A549 (cell line): ENCODE results near the gene MAML3. TPM values are rescaled to one million over a fixed set of nuclear protein-coding genes. Genes with fewer than 3 reads are reported as not detected.

Source experiments
- ATAC-seq, 2 experiments: fragments of 200-7000 bp in 1 of 2; fragments of >200 bp in 1 of 2; cut with Nextera tagmentation in 1 of 2; cut with Tn5 transposase in 1 of 2; 3 replicates each; pipeline versions ENCODE4 v1.8.0 to v1.9.1; 2018 to 2020; ENCODE audit warnings: mild to moderate bottlenecking in 1 of 2, moderate library complexity in 1 of 2
- CTCF ChIA-PET: fragments of 300-600 bp; sonication (Branson Sonifier 250); formaldehyde crosslinking; extraction: SDS; loops from one replicate; lab custom pipeline; 2021; ENCODE audit warnings: antibody characterized with exemption, inconsistent platforms; lab: Yijun Ruan, JAX
- POLR2A ChIA-PET: fragments of 350-600 bp; formaldehyde crosslinking; extraction: SDS; loops from one replicate; lab custom pipeline; 2021; ENCODE audit warnings: antibody characterized with exemption, inconsistent platforms; lab: Yijun Ruan, JAX
- DNase-seq, 2 experiments: peaks; one replicate each; pipeline versions ENCODE4 v3.0.0 to v3.0.0-alpha.2; 2011 to 2016; ENCODE audit warnings: low read depth in 1 of 2, low spot score in 1 of 2
- FAIRE-seq: peaks from 2 replicates; lab custom pipeline; 2011; peaks lifted over from hg19 to GRCh38; lab: Jason Lieb, UNC
- H3K27ac ChIP-seq, 2 experiments: fragments of >200 bp; sonication (Bioruptor Twin); formaldehyde crosslinking; 3 replicates each; pipeline ENCODE4 v1.5.1; 2016 to 2017
- H3K4me1 ChIP-seq: fragments of >200 bp; sonication (Bioruptor Twin); formaldehyde crosslinking; 3 replicates; pipeline ENCODE4 v1.6.1; 2016
- H3K4me2 ChIP-seq: fragments of >200 bp; sonication (Bioruptor Twin); formaldehyde crosslinking; 3 replicates; pipeline ENCODE4 v1.6.1; 2016
- H3K4me3 ChIP-seq: fragments of >200 bp; sonication (Bioruptor Twin); formaldehyde crosslinking; 3 replicates; pipeline ENCODE4 v1.5.1; 2016
- H3K9me3 ChIP-seq: fragments of >200 bp; sonication (Bioruptor Twin); formaldehyde crosslinking; 3 replicates; pipeline ENCODE4 v1.6.1; 2016
- BHLHE40 ChIP-seq: IDR thresholded peaks from 2 replicates; pipeline ENCODE4 v1.6.1; 2012; ENCODE audit warnings: low read depth, low read length, inconsistent platforms
- EP300 ChIP-seq, 2 experiments: fragments of >200 bp; sonication (Bioruptor Twin); formaldehyde crosslinking; IDR thresholded peaks; 2 replicates in 1 of 2; 3 replicates in 1 of 2; pipeline ENCODE4 v1.6.1; 2016 to 2017
- FOSB ChIP-seq: fragments of 250-450 bp; sonication (Bioruptor Pico); IDR thresholded peaks from 2 replicates; pipeline ENCODE4 v1.5.0; 2020; ENCODE audit warnings: mild to moderate bottlenecking, moderate library complexity
- FOSL2 ChIP-seq, 2 experiments: fragments of 450-650 bp in 1 of 2; fragments of >200 bp in 1 of 2; sonication (Bioruptor Twin) in 1 of 2; formaldehyde crosslinking; IDR thresholded peaks; 2 replicates each; pipeline versions ENCODE4 v1.5.0 to v1.6.1; 2016 to 2020; ENCODE audit warnings: mild to moderate bottlenecking in 1 of 2, moderate library complexity in 1 of 2
- HEYL ChIP-seq: fragments of 250-450 bp; sonication (Bioruptor Pico); IDR thresholded peaks from 2 replicates; pipeline ENCODE4 v1.8.0; 2021; ENCODE audit warnings: mild to moderate bottlenecking, moderate library complexity
- HOXA7 ChIP-seq: fragments of 250-450 bp; sonication (Bioruptor Pico); IDR thresholded peaks from 2 replicates; pipeline ENCODE4 v1.5.0; 2020; ENCODE audit warnings: mild to moderate bottlenecking, moderate library complexity
- HOXB5 ChIP-seq: fragments of 250-450 bp; sonication (Bioruptor Pico); IDR thresholded peaks from 2 replicates; pipeline ENCODE4 v1.5.0; 2020; ENCODE audit warnings: mild to moderate bottlenecking, moderate library complexity
- JUNB ChIP-seq: fragments of >200 bp; sonication (Bioruptor Twin); formaldehyde crosslinking; IDR thresholded peaks from 2 replicates; pipeline ENCODE4 v1.6.1; 2016
- KDM1A ChIP-seq: fragments of 200-600 bp; sonication (generic); IDR thresholded peaks from 2 replicates; pipeline ENCODE4 v1.6.1; 2016; ENCODE audit warnings: low read depth, mild to moderate bottlenecking
- KDM5A ChIP-seq: fragments of 200-600 bp; sonication (generic); IDR thresholded peaks from 2 replicates; pipeline ENCODE4 v1.6.1; 2016; ENCODE audit warnings: antibody characterized with exemption, mild to moderate bottlenecking
- NR3C1 ChIP-seq: fragments of >200 bp; sonication (Bioruptor Twin); formaldehyde crosslinking; IDR thresholded peaks from 3 replicates; pipeline ENCODE4 v1.6.1; 2017
- POLR2A ChIP-seq: IDR thresholded peaks from 2 replicates; pipeline ENCODE4 v1.6.1; 2012; ENCODE audit warnings: mild to moderate bottlenecking, low read length
- POLR2AphosphoS2 ChIP-seq: conservative IDR thresholded peaks from 2 replicates; pipeline ENCODE4 v1.6.1; 2012; ENCODE audit warnings: low read length, improper control_type of control experiment, inconsistent platforms
- RFX5 ChIP-seq: fragments of 450-650 bp; IDR thresholded peaks from 2 replicates; pipeline ENCODE4 v1.7.1; 2014; ENCODE audit warnings: antibody characterized with exemption, mild to moderate bottlenecking, moderate library complexity
- TFCP2L1 ChIP-seq: fragments of 250-450 bp; sonication (Bioruptor Pico); IDR thresholded peaks from 2 replicates; pipeline ENCODE4 v1.5.0; 2021; ENCODE audit warnings: mild to moderate bottlenecking
- ZC3H11A ChIP-seq: fragments of 450-650 bp; IDR thresholded peaks from 2 replicates; pipeline ENCODE4 v1.6.1; 2014; ENCODE audit warnings: antibody characterized with exemption, mild to moderate bottlenecking
- ZSCAN20 ChIP-seq: fragments of 250-450 bp; sonication (Bioruptor Pico); IDR thresholded peaks from 2 replicates; pipeline ENCODE4 v1.8.0; 2022; ENCODE audit warnings: mild to moderate bottlenecking, moderate library complexity
- WGBS: methylation state at CpG from one replicate; pipeline ENCODE4 v1.1.6; 2017; ENCODE audit errors: missing lambda C conversion rate; 5-methylcytosine and 5-hydroxymethylcytosine counted together
- polyA plus RNA-seq, 4 experiments: library from polyadenylated mRNA; depleted of rRNA in 3 of 4; stranded (reverse); fragments of >200 nt; fragmentation: RNase III in 1 of 4; extraction: RNeasy Plus Mini Kit Qiagen cat#74134 plus additional on column Dnase treatment in 1 of 4; gene quantifications; 2 replicates in 3 of 4; 3 replicates in 1 of 4; pipeline ENCODE4 v1.2.3, GENCODE V29; 2011 to 2017
- TF ChIP-seq, protein P1 (sequence below): IDR thresholded peaks from 2 replicates; pipeline ENCODE4 v1.6.1; 2012
- TF ChIP-seq, protein P2 (sequence below): fragments of 250-450 bp; sonication (Bioruptor Pico); IDR thresholded peaks from 2 replicates; pipeline ENCODE4 v1.5.0; 2020; ENCODE audit warnings: low read depth, mild to moderate bottlenecking, moderate library complexity
- TF ChIP-seq, protein P3 (sequence below): fragments of 150-350 bp; IDR thresholded peaks from 2 replicates; pipeline ENCODE4 v1.6.1; 2014; ENCODE audit warnings: low read depth, mild to moderate bottlenecking, low read length
- TF ChIP-seq, protein P4 (sequence below): fragments of >200 bp; sonication (Bioruptor Twin); formaldehyde crosslinking; IDR thresholded peaks from 3 replicates; pipeline ENCODE4 v1.6.1; 2016
- TF ChIP-seq, protein P5 (sequence below): fragments of 200-600 bp; sonication (generic); IDR thresholded peaks from 2 replicates; pipeline ENCODE4 v1.6.1; 2016; ENCODE audit warnings: antibody characterized with exemption, mild to moderate bottlenecking, moderate library complexity
- TF ChIP-seq, protein P6 (sequence below): IDR thresholded peaks from 2 replicates; pipeline ENCODE4 v1.6.1; 2012
- TF ChIP-seq, protein P7 (sequence below): IDR thresholded peaks from 2 replicates; pipeline ENCODE4 v1.6.1; 2012; ENCODE audit warnings: low read depth, borderline replicate concordance

The MAML3 gene
- polyA plus RNA-seq, 2 of the 4 experiments (the other 2 are of a cell fraction), result 9.0 to 22.2 TPM

DNA sequence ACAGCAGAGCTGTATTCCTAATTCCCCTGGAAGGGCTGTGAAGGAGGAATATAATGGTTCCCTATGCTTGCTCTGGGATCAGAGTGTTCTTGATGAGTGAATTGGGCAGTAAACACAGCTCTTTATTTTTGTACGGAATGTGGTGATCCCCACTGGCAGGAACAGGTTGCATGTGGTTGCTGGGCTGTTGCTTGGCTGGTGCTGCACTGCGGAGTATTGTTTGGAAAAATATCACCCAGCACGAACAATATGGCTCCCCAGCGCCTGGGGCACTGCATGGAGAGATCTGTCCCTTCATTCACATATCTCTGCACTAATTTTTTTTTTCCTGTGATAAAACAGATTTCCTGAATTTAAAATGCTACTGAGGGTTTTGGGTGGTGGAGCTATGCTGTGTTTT lies 368.6 kb downstream of the MAML3 start (continued):
- TF ChIP-seq POLR2AphosphoS2, result no peak

DNA sequence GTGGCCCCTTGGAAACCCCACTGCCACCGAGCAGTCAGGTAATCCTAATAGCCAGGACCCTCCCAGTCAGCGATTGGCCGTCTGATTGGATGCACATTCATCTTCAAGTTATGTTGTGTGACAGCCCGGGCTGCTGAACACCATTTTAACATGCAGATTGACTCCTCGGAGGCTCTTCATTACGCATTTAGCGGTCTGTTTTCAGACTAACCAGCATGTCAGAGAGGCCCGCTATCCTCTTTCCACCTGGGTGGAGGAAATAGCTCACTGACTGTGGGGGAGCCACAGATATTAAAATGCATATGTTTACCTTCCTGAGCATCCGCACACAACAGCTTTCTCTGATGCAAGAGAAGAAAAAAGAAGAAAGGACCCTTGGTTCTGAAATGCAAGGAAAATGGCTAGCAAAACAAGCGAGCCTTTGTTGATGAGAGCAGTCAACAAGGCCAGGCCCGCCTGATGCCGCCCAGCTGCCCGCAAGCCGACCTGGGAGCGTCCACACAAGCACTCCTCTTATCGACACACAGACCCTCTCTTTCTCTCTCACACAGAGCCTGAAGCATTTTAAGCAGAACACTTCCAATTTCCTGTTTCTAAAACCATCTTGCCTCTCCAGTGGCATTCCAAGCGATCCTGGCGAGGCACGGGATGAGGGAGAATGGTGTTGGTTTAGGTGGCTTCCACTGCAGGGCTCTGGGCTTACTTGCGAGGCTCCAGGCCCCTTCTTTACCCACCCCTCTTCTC lies 370.1 kb downstream of the MAML3 start:
- TF ChIP-seq HOXA7 (CRISPR knock-in tag), result no peak
- TF ChIP-seq, protein P1, sequence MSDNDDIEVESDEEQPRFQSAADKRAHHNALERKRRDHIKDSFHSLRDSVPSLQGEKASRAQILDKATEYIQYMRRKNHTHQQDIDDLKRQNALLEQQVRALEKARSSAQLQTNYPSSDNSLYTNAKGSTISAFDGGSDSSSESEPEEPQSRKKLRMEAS, result no peak
- no peak for TF ChIP-seq KDM1A
- TF ChIP-seq, protein P2, sequence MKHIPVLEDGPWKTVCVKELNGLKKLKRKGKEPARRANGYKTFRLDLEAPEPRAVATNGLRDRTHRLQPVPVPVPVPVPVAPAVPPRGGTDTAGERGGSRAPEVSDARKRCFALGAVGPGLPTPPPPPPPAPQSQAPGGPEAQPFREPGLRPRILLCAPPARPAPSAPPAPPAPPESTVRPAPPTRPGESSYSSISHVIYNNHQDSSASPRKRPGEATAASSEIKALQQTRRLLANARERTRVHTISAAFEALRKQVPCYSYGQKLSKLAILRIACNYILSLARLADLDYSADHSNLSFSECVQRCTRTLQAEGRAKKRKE (CRISPR knock-in tag), result no peak
- TF ChIP-seq FOSB, result no peak
- no peak for TF ChIP-seq KDM5A
- TF ChIP-seq, protein P3, sequence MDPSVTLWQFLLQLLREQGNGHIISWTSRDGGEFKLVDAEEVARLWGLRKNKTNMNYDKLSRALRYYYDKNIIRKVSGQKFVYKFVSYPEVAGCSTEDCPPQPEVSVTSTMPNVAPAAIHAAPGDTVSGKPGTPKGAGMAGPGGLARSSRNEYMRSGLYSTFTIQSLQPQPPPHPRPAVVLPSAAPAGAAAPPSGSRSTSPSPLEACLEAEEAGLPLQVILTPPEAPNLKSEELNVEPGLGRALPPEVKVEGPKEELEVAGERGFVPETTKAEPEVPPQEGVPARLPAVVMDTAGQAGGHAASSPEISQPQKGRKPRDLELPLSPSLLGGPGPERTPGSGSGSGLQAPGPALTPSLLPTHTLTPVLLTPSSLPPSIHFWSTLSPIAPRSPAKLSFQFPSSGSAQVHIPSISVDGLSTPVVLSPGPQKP, result no peak
- TF ChIP-seq ZSCAN20 (CRISPR knock-in tag), result no peak
- no peak for TF ChIP-seq NR3C1
- TF ChIP-seq FOSL2 (IDR thresholded peaks at IDR 0.05), result no peak
- TF ChIP-seq FOSL2 (CRISPR knock-in tag; IDR thresholded peaks at IDR 0.05), result no peak
- TF ChIP-seq, protein P4, sequence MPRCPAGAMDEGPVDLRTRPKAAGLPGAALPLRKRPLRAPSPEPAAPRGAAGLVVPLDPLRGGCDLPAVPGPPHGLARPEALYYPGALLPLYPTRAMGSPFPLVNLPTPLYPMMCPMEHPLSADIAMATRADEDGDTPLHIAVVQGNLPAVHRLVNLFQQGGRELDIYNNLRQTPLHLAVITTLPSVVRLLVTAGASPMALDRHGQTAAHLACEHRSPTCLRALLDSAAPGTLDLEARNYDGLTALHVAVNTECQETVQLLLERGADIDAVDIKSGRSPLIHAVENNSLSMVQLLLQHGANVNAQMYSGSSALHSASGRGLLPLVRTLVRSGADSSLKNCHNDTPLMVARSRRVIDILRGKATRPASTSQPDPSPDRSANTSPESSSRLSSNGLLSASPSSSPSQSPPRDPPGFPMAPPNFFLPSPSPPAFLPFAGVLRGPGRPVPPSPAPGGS, result no peak
- TF ChIP-seq, protein P5, sequence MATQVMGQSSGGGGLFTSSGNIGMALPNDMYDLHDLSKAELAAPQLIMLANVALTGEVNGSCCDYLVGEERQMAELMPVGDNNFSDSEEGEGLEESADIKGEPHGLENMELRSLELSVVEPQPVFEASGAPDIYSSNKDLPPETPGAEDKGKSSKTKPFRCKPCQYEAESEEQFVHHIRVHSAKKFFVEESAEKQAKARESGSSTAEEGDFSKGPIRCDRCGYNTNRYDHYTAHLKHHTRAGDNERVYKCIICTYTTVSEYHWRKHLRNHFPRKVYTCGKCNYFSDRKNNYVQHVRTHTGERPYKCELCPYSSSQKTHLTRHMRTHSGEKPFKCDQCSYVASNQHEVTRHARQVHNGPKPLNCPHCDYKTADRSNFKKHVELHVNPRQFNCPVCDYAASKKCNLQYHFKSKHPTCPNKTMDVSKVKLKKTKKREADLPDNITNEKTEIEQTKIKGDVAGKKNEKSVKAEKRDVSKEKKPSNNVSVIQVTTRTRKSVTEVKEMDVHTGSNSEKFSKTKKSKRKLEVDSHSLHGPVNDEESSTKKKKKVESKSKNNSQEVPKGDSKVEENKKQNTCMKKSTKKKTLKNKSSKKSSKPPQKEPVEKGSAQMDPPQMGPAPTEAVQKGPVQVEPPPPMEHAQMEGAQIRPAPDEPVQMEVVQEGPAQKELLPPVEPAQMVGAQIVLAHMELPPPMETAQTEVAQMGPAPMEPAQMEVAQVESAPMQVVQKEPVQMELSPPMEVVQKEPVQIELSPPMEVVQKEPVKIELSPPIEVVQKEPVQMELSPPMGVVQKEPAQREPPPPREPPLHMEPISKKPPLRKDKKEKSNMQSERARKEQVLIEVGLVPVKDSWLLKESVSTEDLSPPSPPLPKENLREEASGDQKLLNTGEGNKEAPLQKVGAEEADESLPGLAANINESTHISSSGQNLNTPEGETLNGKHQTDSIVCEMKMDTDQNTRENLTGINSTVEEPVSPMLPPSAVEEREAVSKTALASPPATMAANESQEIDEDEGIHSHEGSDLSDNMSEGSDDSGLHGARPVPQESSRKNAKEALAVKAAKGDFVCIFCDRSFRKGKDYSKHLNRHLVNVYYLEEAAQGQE, result no peak
- TF ChIP-seq ZC3H11A, result no peak
- TF ChIP-seq, all 56 proteins: peak for 0
- H3K27ac ChIP-seq, result no peak overlapping the region
- no peak overlapping the region for H3K4me2 ChIP-seq
- 89% methylated on average over 20 of the region's 20 CpGs for WGBS
- H3K4me1 ChIP-seq, result peaks cover 5% of the 10 kb centered on the region; the same call in 1 of the 3 replicates
- CTCF ChIA-PET, result interaction anchor here (1.5 kb wide), 1 partner anchor 8 kb away, joined by 3 read pairs; no protein-coding TSS in a partner anchor
- ATAC-seq, result no peak
- no peak overlapping the region for H3K4me3 ChIP-seq
- FAIRE-seq, result no peak
- DNase-seq, result no peak
- no peaks in the 10 kb centered on the region for H3K9me3 ChIP-seq
- POLR2A ChIA-PET, result no interaction called here

DNA sequence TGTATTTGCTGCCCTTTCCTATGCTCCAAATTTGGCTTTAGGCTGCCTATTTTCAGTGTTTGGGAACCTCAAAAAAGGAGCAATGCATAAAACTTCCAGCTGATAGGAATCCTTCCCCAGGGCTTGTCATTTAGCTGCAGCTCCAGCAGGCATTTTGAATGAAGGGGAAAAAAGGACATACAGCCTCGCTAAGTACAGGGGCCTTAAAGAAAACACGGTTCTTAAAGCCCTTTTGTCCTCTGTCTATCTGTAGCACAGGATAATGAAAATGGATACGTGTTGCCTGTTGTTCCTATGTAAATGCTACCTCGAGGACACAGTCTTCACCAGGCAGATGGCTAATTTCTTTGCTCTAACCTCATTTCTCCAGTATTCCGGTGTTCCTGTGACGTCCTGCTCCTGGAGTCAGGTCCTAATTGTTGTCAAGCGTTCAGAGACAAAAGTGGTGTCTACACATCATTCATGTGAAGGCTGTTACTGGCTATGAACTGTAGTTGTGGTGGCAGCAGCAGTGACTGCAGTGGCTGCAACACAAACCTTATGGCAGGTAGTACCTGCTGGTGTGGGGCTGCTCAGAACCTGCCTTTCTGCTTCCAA lies 371.0 kb downstream of the MAML3 start:
- Histone ChIP-seq H3K27ac (no peak overlapping the region), H3K4me2 (no peak overlapping the region), H3K9me3 (no peaks in the 10 kb centered on the region), H3K4me3 (no peak overlapping the region), H3K4me1 (peaks cover 5% of the 10 kb centered on the region; the same call in 1 of the 3 replicates)
- ChIA-PET CTCF (interaction anchor here (0.6 to 1.5 kb wide), 2 partner anchors 9 to 348 kb away, joined by 3 read pairs; no protein-coding TSS in a partner anchor), POLR2A (no interaction called here)
- no peak for DNase-seq
- FAIRE-seq, result no peak
- ATAC-seq, result no peak
- 87% methylated on average over 7 of the region's 7 CpGs for WGBS
- no peak for TF ChIP-seq BHLHE40
- TF ChIP-seq RFX5, result no peak
- no peak for TF ChIP-seq NR3C1
- TF ChIP-seq, protein P4, result no peak
- no peak for TF ChIP-seq EP300 (IDR thresholded peaks at IDR 0.05)
- TF ChIP-seq HEYL (CRISPR knock-in tag), result no peak
- TF ChIP-seq, protein P6, sequence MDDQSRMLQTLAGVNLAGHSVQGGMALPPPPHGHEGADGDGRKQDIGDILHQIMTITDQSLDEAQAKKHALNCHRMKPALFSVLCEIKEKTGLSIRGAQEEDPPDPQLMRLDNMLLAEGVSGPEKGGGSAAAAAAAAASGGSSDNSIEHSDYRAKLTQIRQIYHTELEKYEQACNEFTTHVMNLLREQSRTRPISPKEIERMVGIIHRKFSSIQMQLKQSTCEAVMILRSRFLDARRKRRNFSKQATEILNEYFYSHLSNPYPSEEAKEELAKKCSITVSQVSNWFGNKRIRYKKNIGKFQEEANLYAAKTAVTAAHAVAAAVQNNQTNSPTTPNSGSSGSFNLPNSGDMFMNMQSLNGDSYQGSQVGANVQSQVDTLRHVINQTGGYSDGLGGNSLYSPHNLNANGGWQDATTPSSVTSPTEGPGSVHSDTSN, result no peak
- no peak for TF ChIP-seq ZC3H11A
- no peak for TF ChIP-seq TFCP2L1 (CRISPR knock-in tag)
- TF ChIP-seq, protein P7, sequence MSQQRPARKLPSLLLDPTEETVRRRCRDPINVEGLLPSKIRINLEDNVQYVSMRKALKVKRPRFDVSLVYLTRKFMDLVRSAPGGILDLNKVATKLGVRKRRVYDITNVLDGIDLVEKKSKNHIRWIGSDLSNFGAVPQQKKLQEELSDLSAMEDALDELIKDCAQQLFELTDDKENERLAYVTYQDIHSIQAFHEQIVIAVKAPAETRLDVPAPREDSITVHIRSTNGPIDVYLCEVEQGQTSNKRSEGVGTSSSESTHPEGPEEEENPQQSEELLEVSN, result no peak
- no peak for TF ChIP-seq JUNB
- no peak for TF ChIP-seq HOXB5 (CRISPR knock-in tag)
- TF ChIP-seq POLR2A, result no peak
